Stimulated activated CD4-positive, alpha-beta T cell treated with anti-CD3 and anti-CD28 coated beads, Interleukin-4, amount 100 ng/mL, for 48 hours (primary cell): Measurements from ENCODE around the gene CRACR2B.

Source experiments
- DNase-seq, 2 donors: peaks; one replicate each; pipeline ENCODE4 v3.0.0-alpha.2; 2020; ENCODE audit warnings: low read depth in 2 of 2

Gene CRACR2B

DNA sequence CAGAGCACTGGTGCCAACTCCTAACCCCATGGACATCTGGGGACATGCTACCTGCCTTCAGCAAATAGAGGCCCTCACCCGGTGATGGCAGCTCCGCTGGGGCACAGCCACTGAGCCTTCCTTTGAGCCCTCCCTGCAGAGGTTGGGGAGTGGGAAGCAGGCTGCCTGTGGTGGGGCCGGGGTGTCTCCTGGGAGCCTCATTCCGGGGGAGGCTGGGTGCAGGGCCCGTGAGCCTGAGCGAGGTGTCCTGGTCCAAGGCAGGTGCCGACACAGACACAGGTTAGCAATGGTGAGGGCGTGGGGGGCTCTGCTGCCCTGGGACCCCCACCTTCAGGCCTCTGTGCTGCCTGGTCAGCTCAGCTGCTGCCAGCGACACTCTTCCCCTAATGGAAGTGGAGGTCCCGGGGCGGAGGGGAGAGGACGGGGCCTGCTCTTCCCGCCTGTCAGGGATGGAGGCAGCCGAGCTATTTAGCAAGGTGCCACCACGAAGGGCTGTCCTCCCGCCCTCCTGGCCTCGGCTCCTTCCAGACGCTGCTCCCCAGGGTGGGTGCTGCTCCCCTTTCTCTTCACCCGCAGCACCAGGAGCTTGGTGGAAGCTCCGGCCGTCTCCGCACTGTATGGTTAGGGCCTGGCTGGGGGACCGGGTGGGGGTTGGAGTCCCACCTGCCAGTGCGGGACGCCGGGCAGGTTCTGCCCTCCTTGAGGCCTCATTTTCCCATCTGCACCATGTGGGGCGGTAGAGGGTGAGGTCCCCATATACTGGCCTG, 26.1 kb downstream of the CRACR2B start:
- DNase-seq, result no peak

DNA sequence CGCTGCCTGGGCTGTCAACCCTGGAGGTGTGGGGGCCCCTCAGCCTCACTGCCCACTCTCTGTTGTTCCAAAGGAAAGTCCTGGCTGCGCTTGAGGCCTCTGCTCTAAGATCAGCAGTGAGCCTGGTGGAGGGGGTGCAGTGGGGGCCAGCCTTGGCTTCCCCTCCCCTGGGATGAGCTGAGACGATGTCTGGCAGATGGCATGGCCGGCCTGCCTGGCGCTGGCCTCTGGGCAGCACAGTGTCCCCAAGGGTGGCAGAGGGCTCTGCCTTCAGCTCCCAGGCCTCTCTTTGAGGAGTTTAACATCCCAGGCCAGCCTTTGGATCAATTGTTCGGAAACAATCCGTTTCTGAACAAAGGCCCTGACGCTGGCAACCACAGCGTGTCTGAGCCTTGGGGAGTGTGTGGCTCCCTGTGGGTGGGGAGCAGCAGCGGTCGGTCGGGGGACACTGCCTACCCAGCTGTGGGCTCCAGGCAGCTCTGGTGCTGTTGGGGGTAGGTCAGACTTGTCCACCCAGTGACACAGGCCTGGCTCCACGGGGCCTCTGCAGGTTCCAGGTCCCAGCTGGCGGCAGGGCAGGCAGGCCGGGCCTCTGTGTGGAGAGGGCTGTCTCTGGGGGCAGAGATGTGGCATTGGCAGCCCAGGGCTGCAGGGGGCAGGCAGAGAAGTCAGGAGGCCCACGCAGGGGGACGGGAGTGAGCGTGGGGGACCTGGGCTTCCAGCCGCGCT, 27.0 kb downstream of the CRACR2B start:
- no peak for DNase-seq

DNA sequence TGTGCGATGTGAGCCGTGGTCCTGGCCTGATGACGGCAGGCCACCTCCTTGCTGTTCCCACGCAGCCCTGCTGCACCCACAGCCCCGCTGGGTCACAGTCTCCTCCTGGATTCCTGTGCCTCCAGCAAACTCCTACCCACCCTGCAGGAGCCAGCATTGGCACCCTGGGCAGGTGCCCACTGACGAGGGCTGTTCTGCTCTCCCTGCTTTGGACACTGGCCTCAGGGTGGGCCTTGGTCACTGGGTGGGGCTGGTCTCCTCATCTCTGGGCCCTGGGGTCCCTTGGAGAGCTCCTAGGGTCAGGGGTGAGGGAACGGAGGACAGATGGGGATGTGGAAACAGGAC, 27.6 kb downstream of the CRACR2B start:
- DNase-seq, result no peak

DNA sequence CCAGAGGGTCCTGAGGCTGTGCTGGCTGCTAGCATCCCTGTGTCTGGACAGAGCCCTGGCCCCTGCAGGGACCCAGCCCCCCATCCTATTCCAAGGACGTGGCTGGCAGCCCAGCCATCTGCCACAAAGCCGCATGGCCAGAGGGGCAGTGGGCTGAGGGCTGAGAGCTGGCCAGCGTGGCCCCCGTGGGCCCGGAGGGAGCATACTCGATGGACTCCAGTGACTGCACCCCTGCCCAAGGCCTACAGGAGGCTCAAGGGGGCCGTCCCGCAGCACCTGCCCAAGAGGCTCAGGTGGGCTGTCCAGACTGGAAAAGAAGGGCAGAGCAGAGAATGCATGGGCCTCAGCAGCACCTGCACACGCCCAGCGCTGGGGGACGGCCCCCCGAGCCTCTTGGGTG, 28.1 kb downstream of the CRACR2B start:
- DNase-seq, result no peak

DNA sequence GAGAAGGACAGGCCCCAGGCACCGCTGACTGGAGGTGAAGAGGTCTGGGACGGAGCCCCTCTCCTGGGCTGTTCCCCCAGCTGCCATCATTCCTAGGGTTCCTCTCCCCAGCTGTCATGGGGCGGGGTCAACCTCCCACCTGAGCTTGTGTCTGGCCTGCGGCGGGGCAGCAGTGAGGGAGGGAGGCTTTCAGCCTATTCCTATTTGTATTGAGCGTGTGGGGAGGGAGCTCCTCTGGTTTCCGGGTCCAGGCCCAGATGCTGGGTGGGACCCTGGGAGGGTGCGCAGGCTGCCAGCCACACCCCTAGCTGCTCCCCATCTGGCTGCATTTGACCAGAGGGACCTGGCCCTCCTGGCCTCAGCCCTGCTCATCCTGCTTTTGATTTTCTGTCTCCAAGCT, 28.7 kb downstream of the CRACR2B start:
- no peak for DNase-seq

DNA sequence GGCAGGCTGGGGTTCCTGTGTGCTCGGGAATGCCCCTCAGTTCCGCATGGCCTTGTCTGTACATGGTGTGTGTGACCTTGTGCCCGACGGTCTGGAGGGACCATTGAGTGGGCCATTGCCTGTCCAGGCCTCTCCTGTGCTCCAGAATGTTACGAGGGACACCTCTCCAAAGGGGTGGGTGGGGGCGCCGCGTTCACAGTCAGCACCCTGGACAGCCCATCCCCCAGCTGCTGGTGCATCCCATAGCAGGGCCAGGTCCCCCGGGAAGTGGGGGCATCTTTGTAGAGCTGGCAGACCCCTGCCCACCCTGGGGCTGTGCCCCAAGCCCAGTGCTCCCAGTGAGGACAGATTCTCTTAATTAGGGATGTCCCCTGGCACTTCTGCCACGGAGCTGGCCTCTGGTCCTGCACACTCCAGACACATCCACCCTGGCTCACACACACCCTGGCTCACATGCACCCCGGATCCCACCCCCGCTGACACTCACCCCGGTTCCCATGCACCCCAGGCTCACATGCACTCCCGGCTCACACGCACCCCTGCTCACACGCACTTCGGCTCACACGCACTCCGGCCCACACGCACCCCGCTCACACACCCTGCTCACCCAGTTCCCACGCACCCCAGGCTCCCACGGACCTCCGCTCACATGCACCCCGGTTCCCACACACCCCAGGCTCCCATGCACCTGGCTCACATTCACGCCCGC, 30.5 kb downstream of the CRACR2B start:
- DNase-seq, result no peak

DNA sequence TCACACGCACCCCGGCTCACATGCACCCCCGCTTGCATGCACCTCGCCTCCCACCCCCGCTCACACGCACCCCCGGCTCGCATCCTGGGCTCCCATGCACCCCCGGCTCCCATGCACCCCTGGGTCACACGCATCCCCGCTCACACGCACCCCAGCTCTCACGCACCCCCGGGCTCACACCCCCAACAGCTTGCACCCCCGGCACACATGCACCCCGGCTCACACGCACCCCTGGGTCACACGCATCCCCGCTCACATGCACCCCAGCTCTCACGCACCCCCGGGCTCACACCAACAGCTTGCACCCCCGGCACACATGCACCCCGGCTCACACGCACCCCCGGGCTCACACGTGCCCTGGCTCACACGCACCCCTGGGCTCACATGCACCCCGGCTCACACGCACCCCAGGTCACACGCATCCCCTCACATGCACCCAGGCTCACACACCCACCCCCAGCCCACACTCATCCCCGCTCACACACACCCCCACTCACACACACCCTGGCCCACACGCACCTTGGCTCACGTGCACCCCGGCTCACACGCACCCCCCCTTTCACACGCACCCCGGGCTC, 31.1 kb downstream of the CRACR2B start:
- DNase-seq, result no peak

DNA sequence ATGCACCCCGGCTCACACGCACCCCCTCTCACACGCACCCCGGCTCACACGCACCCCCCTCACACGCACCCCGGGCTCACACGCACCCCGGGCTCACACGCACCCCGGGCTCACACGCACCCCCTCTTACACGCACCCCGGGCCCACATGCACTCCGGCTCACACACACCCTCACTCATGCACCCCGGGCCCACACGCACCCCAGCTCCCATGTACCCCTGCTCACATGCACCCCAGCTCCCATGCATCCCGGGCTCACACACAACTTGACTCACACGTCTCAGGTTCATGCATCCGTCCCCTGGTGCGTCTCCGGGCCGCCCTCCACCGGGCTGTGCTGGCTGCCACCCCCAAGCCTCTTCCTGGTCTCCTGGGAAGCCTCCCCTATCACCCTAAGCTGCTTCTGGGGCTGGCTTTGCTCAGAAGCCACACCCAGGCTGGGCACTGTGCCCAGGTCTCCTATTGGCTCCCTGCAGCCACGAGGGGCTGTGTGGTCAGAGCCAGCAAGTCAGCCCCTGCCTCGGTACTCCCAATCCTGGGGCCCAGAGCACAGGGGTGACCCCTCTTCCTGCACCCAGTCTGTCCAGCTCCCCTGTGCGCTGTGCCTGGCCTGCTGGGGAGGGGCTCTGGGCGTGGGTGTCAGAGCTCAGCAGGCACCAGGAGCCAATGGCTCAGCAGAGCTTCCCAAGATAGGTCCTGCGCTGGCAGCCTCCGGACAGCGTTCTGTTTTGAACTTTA, 31.8 kb downstream of the CRACR2B start:
- DNase-seq, result no peak

DNA sequence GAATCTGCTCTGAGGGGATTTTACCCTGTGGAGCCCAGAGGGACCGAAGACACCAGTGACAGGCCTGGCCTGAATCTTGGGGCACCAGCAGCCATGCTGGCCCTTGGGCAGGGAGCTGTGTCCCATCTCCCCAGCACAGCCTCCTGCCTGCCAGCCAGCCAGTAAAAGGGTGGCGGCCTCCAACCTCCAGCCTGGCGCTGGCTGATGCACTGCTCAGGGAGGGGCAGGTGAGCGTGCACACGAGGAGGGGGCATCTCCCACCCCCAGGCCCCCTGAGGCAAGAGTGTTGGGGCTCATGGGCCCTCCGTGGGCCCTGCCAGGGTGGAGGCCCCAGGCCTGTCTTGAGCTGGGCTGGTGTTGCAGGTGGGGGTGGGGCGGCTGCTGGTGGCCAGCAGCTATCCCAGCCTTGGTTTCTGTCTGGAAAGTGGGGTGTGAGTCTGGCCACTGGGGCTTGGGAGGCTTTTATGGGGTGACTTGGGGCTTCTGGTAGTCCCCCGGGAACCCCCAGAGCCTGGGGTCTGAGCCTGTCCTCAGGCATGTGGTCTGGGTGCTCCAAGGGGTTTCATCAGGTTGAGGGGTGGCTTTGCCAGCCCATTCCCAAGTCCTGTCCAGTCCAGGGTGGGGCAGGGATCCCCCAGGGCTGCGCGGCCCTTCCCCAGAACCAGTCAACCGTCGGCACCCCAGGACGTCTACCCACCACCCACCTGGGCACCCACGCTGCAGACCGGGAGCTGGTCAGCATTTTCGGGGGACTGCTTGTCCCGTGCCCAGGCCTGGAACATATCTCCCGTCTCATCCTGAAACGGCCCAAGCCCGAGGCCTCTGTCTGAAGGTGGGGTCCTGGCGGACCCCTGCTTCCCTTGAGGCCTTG, 32.8 kb downstream of the CRACR2B start:
- no peak for DNase-seq

DNA sequence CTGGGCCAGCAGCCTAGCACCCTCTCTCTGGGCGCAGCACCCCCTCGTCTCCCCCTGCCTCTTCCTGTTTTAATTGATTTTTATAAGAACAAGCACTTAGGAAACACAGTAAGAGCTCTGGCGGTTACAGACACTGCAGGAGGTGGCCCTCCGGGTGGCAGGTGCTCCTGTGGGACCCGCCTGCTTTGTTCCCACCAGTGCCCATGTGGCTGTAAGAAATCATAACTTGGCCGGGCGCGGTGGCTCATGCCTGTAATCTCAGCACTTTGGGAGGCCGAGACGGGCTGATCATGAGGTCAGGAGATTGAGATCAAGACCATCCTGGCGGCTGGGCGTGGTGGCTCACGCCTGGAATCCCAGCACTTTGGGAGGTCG, 33.4 kb downstream of the CRACR2B start:
- no peak for DNase-seq

DNA sequence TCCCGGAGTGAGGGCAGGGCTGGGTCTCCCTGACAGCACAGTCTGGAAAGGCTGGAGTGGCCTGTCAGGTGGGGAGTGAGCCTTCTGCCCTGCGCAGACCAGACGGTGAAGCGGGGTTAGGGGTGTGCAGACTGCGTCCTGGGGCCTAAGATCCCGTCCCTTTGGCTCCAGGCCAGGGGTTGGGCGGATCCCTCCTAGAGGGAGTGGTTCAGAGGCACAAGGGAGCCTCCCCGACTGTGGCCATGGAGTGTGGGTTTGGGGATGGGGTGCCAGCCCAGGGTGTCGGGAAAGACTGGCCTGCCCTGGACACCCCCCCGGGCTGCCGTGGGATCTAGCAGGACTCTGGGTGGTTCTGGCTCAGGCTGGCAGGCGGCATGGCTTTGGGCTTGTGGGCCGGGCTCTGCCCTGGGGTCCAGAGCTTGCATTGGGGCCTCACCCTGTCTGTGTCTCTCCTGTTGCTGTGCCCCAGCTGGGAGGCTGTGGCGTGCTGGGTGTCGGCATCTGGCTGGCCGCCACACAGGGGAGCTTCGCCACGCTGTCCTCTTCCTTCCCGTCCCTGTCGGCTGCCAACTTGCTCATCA, 34.5 kb downstream of the CRACR2B start:
- DNase-seq, result no peak

DNA sequence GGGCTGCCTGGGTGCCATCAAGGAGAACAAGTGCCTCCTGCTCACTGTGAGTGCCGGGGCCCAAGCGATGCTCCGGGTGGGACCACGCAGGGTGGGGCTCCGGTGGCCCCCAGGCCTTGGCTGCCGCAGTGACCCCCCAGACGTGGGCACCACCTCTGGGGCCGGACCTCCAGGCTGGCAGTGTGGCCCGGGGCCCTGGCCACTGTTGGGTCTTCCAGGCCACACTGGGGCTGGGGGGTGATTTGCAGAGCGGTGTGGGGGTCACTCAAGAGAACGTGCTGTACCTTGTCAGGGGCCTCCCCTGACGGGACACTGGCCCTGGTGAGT, 34.9 kb downstream of the CRACR2B start:
- DNase-seq, result no peak

DNA sequence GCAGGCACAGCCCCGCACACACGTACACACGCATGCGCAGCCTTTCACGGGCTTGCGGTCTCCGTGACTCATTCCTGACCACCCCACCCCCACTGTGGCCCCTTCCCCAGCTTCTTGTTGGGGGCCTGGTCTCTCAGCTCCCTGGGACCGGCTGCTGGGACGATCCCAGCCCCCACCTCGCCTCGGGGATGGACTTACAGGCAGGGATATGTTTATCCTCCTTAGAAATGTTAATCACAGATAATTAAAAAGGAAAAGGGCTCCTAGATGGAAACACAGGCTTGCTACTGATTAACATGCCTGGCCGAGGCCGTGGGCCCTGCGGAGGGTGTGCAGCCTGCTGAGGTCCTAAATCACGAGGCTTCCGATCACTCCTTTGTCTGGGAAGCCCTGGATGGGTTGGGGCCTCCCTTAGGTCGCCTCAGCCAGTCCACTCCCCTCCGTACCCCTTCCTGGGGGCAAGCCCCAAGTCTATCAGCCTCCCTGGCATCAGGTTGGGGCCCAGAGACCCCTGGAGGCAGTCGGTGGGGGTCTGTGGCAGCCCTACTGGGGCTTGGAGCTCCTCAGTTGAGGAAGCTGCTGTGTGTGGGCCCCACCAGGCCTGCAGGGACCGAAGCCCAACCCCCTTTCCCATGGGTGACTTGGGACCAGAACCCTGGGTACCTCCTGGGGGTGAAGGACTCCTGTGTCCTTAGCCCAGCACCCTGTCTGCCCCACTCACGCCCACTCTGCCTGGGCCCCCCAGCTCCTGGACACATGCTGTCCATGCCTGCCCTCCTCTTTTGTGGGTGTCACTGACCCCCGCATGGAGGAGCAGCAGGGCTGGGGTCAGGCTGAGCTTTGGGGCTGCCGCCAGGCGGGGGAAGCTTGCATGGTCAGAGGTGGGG, 35.5 kb downstream of the CRACR2B start:
- no peak for DNase-seq

DNA sequence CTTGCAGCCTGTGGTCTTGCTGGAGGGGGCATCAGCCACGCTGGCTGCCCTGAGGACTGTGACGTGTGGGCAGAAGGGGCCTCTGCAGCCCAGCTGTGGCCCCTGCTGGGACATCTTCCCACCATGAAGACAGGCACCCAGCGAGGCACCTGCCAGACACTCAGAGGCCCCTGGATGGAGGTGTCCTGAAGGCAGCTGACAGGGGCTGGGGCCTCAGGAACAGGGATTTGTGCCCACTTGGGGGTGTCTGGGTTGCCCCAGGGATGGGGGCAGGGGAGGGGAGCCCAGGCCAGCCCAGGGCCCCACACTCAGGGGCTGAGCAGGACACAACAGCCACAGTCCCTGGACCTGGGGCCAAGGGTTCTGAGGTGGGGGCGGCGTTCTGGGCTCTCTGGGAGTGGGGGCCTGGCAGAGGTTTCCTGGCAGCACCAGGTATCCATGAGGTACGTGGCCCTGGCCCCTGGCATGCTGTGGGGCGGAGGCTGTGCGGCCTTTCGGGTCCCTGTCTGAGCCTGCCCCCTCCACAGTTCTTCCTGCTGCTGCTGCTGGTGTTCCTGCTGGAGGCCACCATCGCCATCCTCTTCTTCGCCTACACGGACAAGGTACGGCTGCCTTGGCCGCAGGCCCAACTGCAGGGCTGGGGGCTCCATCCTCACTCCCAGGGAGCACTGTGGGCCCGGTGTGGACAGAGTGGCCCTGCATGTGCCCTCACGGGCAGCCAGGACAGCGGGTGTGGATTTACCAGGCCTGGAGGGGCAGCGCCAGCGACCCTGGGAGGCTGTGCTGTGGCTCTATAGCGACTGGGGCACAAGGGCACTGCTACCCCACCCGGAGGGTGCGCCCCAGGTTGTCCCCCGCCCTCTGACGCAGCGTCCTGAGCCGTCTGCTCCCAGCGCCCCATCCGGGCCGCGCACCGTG, 36.5 kb downstream of the CRACR2B start:
- no peak for DNase-seq

DNA sequence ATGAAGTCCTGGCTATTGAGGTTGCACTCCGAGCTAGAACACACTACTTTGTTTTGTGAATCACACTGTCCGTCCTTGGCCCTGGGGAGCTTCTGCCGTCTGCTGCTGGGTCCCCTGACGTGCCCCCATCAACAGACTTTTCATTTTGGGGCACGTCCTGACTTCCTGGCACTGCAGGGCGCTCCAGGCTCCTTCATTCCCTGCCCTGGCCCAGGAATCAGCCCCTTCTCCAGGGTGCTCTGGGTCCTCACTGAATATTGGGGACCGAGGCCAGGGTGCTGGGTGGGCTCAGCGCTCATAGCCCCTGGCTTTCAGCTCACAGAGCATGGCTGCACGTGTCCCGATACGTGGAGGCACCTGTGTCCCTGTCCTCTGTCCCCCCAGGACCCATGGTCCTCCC, 37.2 kb downstream of the CRACR2B start:
- DNase-seq, result no peak

DNA sequence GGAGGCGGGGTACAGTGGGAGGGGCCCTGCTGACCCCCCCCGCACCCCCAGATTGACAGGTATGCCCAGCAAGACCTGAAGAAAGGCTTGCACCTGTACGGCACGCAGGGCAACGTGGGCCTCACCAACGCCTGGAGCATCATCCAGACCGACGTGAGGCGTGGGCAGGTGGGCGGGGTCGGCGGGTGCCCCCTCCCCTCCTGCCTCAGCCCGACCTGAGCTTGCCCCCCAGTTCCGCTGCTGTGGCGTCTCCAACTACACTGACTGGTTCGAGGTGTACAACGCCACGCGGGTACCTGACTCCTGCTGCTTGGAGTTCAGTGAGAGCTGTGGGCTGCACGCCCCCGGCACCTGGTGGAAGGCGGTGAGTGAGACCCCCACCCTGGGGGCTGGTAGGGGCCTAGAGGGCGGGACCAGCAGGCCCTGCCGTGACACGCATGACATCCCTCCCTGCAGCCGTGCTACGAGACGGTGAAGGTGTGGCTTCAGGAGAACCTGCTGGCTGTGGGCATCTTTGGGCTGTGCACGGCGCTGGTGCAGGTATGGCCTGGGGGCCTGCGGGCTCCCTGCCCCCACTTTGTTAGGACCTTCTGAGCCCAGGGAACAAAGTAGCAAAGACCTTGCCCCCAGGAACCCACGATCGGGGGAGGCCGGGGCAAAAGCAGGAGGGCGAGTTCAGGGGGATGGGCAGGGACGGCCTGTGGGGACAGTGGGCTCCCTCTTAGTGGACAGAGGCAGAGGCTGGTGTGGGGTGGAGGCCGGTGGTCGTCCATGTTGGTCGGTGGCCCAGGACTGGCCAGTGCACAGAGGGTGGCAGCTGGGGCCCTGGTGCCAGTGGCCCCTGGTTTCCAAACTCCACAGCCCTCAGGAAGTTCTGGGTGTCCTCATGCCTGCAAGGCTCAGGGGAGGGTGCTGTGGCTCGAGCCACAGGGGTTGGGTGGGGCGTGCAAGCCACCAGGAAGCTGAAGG, 38.0 kb downstream of the CRACR2B start:
- DNase-seq, result no peak

DNA sequence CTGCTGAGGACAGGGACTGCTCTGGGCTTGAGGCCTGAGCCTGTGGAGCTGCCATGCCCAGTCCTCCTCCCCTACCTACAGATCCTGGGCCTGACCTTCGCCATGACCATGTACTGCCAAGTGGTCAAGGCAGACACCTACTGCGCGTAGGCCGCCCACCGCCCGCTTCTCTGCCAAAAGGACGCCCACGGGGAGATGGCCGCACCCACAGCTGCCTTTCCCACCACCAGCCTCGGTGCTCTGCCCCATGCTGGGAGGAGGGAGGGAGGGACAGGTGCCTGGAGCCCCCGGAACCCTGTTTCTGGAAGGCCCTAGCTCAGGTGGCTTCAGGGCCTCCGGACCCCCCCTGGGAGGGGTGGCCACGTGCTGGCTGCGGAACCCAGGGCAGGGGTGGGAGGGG, 38.8 kb downstream of the CRACR2B start:
- no peak for DNase-seq
